ENCODE data around the gene ACTL7A. TPM values are rescaled to one million over a fixed set of nuclear protein-coding genes. Genes with fewer than 3 reads are reported as not detected.

The ACTL7A gene, protein sequence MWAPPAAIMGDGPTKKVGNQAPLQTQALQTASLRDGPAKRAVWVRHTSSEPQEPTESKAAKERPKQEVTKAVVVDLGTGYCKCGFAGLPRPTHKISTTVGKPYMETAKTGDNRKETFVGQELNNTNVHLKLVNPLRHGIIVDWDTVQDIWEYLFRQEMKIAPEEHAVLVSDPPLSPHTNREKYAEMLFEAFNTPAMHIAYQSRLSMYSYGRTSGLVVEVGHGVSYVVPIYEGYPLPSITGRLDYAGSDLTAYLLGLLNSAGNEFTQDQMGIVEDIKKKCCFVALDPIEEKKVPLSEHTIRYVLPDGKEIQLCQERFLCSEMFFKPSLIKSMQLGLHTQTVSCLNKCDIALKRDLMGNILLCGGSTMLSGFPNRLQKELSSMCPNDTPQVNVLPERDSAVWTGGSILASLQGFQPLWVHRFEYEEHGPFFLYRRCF
- not detected for total RNA-seq
- not detected for polyA plus RNA-seq (2013, experiment 1 of 2)
- polyA plus RNA-seq (2013, experiment 2 of 2) = not detected
- long read RNA-seq, experiment 1 = 0 reads
- long read RNA-seq, experiment 2 = 0 reads
- long read RNA-seq, experiment 3 = 0 reads
- long read RNA-seq, experiment 4 = 0 reads

GRCh38 chr9:108861997-108862396, at the start of gene ACTL7A:
Gene ACTL7A, plus strand, starts transcription at chr9:108862266. Its CDS starts 57 bp downstream, at chr9:108862323.
- no peak for DNase-seq
- Mint-ChIP-seq H3K4me1 (no peaks in the 10 kb centered on the region), H3K27me3 (ENCODE audit: insufficient read depth) (no peaks in the 10 kb centered on the region), H3K36me3 (ENCODE audit: low read depth) (peaks cover under 1% of the 10 kb centered on the region), H3K27ac (no peak within 1 kb of the TSS), H3K4me3 (no peak within 1 kb of the TSS), H3K9me3 (no peaks in the 10 kb centered on the region)
- TF ChIP-seq CTCF (conservative IDR thresholded peaks at IDR 0.05) = no peak
- H3K9ac ChIP-seq (ENCODE audit: extremely low read depth, low read length, poor library complexity, severe bottlenecking) = no peak within 1 kb of the TSS
- no peak within 1 kb of the TSS for H3K4me3 ChIP-seq (ENCODE audit: low read length)
- peaks cover under 1% of the 10 kb centered on the region for H3K36me3 ChIP-seq (ENCODE audit: control insufficient read depth, insufficient read depth, low read length)
- no peak within 1 kb of the TSS for H3K27ac ChIP-seq (ENCODE audit: low read depth, low read length)
- H3K4me1 ChIP-seq (ENCODE audit: control insufficient read depth, insufficient read depth, low read length) = no peaks in the 10 kb centered on the region
- H3K27me3 ChIP-seq (ENCODE audit: control insufficient read depth, insufficient read depth, low read length, poor library complexity, severe bottlenecking) = no peaks in the 10 kb centered on the region
- WGBS, 2 experiments (ENCODE audit: insufficient coverage in 1 of 2, insufficient read length in 1 of 2) = 94 to 100% methylated on average over 1 to 3 of the region's 3 CpGs
- no peaks in the 10 kb centered on the region for H3K9me3 ChIP-seq (ENCODE audit: control insufficient read depth, low read length)

DNA sequence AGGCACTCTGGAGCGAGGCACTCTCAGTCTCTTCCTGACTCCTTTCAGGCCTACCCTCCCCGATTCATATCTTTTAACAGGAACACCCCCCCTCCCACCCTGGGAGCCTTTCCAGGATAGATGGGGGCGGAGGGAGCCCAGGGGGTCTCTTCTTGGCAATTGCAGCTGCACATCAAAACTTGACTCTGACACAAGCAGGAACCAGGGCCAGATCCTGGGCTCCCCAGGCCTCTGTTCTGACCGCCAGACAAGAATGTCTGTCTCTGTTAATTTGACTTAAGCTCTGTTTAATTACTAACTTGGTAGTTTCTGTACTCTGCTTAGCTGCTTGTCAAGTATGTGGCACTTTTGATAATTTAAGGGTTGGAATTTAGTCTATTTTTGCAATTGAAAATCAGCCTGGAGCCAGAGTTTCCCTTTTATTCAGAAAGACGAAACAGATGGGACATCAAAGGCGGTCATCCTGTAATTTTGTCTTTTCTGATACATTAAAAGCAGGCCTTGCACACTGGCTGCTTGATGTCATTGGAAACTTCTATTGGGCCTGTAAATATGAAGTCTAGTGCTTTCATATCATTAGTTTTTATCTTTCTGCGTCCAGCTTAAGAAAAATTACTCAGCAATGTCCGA, 49.6 kb upstream of the ACTL7A start:
- no peak overlapping the region for H3K4me3 Mint-ChIP-seq
- H3K9me3 ChIP-seq (ENCODE audit: control insufficient read depth, low read length) = no peaks in the 10 kb centered on the region
- no peaks in the 10 kb centered on the region for H3K36me3 Mint-ChIP-seq (ENCODE audit: low read depth)
- H3K4me1 ChIP-seq (ENCODE audit: control insufficient read depth, insufficient read depth, low read length) = no peaks in the 10 kb centered on the region
- no peak overlapping the region for H3K9ac ChIP-seq (ENCODE audit: extremely low read depth, low read length, poor library complexity, severe bottlenecking)
- DNase-seq = no peak
- peaks cover 5% of the 10 kb centered on the region for H3K4me1 Mint-ChIP-seq
- no peaks in the 10 kb centered on the region for H3K36me3 ChIP-seq (ENCODE audit: control insufficient read depth, insufficient read depth, low read length)
- TF ChIP-seq CTCF (conservative IDR thresholded peaks at IDR 0.05) = no peak
- no peak overlapping the region for H3K27ac Mint-ChIP-seq
- no peaks in the 10 kb centered on the region for H3K9me3 Mint-ChIP-seq
- no peaks in the 10 kb centered on the region for H3K27me3 ChIP-seq (ENCODE audit: control insufficient read depth, insufficient read depth, low read length, poor library complexity, severe bottlenecking)
- no peak overlapping the region for H3K27ac ChIP-seq (ENCODE audit: low read depth, low read length)
- H3K4me3 ChIP-seq (ENCODE audit: low read length) = no peak overlapping the region
- 89 to 92% methylated on average over 5 to 8 of the region's 8 CpGs for WGBS, 2 experiments (ENCODE audit: insufficient coverage in 1 of 2, insufficient read length in 1 of 2)
- H3K27me3 Mint-ChIP-seq (ENCODE audit: insufficient read depth) = no peaks in the 10 kb centered on the region

DNA sequence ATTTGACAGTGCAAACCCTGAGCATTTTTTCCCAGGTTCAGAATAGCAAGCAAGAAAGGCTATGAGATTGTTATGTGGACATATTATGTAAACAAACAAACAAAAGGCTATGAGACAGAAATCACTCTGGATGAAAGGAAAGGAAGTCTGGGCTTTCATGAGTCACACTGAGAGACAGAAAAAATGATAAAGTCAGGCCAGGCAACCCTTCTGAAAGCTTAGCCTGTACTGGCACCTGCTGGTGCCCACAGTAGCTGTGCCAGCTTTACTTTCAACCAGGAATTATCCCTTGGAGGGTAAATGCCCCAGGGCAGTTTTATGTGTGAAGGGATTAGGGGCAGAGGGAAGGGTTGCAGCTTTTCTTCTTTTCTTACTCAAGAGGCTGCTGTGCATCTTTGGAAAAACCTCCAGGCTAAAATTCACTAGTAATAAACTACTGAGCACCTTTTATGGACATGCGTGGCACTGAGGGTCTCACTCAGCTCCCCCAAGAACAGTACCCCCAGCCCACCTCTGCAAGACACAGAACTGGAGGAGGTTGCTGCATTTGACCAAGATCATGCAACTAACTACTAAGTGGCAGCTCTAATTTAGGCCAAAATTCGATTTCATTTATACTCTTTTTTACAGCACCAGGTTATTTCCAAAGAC, 48.0 kb upstream of the ACTL7A start:
- Histone ChIP-seq H3K27me3 (ENCODE audit: control insufficient read depth, insufficient read depth, low read length, poor library complexity, severe bottlenecking) (no peaks in the 10 kb centered on the region), H3K4me1 (ENCODE audit: control insufficient read depth, insufficient read depth, low read length) (no peaks in the 10 kb centered on the region), H3K36me3 (ENCODE audit: control insufficient read depth, insufficient read depth, low read length) (no peaks in the 10 kb centered on the region), H3K9ac (ENCODE audit: extremely low read depth, low read length, poor library complexity, severe bottlenecking) (no peak overlapping the region), H3K9me3 (ENCODE audit: control insufficient read depth, low read length) (no peaks in the 10 kb centered on the region), H3K4me3 (ENCODE audit: low read length) (no peak overlapping the region), H3K27ac (ENCODE audit: low read depth, low read length) (no peak overlapping the region)
- TF ChIP-seq CTCF (conservative IDR thresholded peaks at IDR 0.05) = peak; percentile 50
- Mint-ChIP-seq H3K9me3 (no peaks in the 10 kb centered on the region), H3K36me3 (ENCODE audit: low read depth) (no peaks in the 10 kb centered on the region), H3K4me3 (no peak overlapping the region), H3K4me1 (peaks cover 5% of the 10 kb centered on the region), H3K27me3 (ENCODE audit: insufficient read depth) (no peaks in the 10 kb centered on the region), H3K27ac (no peak overlapping the region)
- 76 to 79% methylated on average over 2 of the region's 2 CpGs for WGBS, 2 experiments (ENCODE audit: insufficient coverage in 1 of 2, insufficient read length in 1 of 2)
- peak; percentile 51 for DNase-seq
